Calu3 (cell line): ENCODE results near the gene ATXN2. TPM values are rescaled to one million over a fixed set of nuclear protein-coding genes. Genes with fewer than 3 reads are reported as not detected.

ENCODE experiments used
- BruUV-seq: library from RNA; stranded (reverse); fragments of 400-500 nt; replicated peaks from 2 replicates; lab custom pipeline; 2021; lab: Mats Ljungman, UMichigan
- CTCF ChIA-PET: fragments of 300-600 bp; sonication (Branson Sonifier 250); formaldehyde crosslinking; loops from one replicate; lab custom pipeline; 2022; ENCODE audit warnings: antibody characterized with exemption; lab: Charles Lee
- DNase-seq: peaks from one replicate; pipeline ENCODE4 v3.0.0; 2022
- H3K27ac Mint-ChIP-seq: one replicate; pipeline ENCODE4 v1.8.0; 2022; ENCODE audit warnings: mixed read lengths; ENCODE audit not compliant: unreplicated experiment
- H3K27me3 Mint-ChIP-seq: one replicate; pipeline ENCODE4 v1.8.0; 2022; ENCODE audit warnings: mixed read lengths; ENCODE audit not compliant: unreplicated experiment
- H3K36me3 Mint-ChIP-seq: one replicate; pipeline ENCODE4 v1.8.0; 2022; ENCODE audit warnings: mild to moderate bottlenecking, moderate library complexity, mixed read lengths; ENCODE audit not compliant: insufficient read depth, unreplicated experiment
- H3K4me1 Mint-ChIP-seq: one replicate; pipeline ENCODE4 v1.8.0; 2022; ENCODE audit warnings: mild to moderate bottlenecking, low read depth, mixed read lengths; ENCODE audit not compliant: unreplicated experiment
- H3K4me3 Mint-ChIP-seq: one replicate; pipeline ENCODE4 v1.8.0; 2022; ENCODE audit warnings: mild to moderate bottlenecking, low read depth, moderate library complexity, mixed read lengths; ENCODE audit not compliant: unreplicated experiment
- H3K9me3 Mint-ChIP-seq: one replicate; pipeline ENCODE4 v1.8.0; 2022; ENCODE audit warnings: low read depth, mixed read lengths; ENCODE audit not compliant: unreplicated experiment
- CTCF ChIP-seq: fragments of 200-600 bp; IDR thresholded peaks from one replicate; pipeline ENCODE4 v1.8.0; 2022; ENCODE audit warnings: antibody characterized with exemption; ENCODE audit not compliant: unreplicated experiment
- intact Hi-C: fragments of 100-400 bp; cut with micrococcal nuclease; formaldehyde crosslinking; loops from one replicate; pipeline ENCODE4 v1.10.0; 2022; ENCODE audit not compliant: unreplicated experiment
- total RNA-seq: library from RNA; stranded (reverse); gene quantifications from 2 replicates; pipeline ENCODE4 v1.2.3, GENCODE V29; 2022

The ATXN2 gene
- total RNA-seq, 1 experiment from 2014 or later: 123 TPM

GRCh38 chr12:111458546-111459172 is 140.5 kb downstream of the ATXN2 start:
- no peak overlapping the region for H3K27ac Mint-ChIP-seq

GRCh38 chr12:111457577-111457976 is 141.5 kb downstream of the ATXN2 start:
- no peak for DNase-seq
- no TSS peak for BruUV-seq
- Mint-ChIP-seq H3K27ac (no peak overlapping the region), H3K36me3 (peaks cover 50% of the 10 kb centered on the region), H3K9me3 (no peaks in the 10 kb centered on the region), H3K4me3 (no peak overlapping the region), H3K4me1 (peaks cover 7% of the 10 kb centered on the region), H3K27me3 (no peaks in the 10 kb centered on the region)
- intact Hi-C loops: no loop called here
- CTCF ChIA-PET: interaction anchor here (0.6 to 1.2 kb wide), 3 partner anchors 61 to 147 kb away, joined by 3 read pairs; no protein-coding TSS in a partner anchor
- TF ChIP-seq CTCF: no peak

More at GRCh38 chr12:111458546-111459172, 140.5 kb downstream of the ATXN2 start:
- Mint-ChIP-seq H3K4me3 (no peak overlapping the region), H3K9me3 (no peaks in the 10 kb centered on the region), H3K27me3 (no peaks in the 10 kb centered on the region), H3K4me1 (peaks cover 9% of the 10 kb centered on the region), H3K36me3 (peaks cover 50% of the 10 kb centered on the region)
- TF ChIP-seq CTCF: no peak
- CTCF ChIA-PET: interaction anchor here (0.5 kb wide), 1 partner anchor 275 kb away, joined by 4 read pairs; no protein-coding TSS in a partner anchor
- no TSS peak for BruUV-seq
- intact Hi-C loops: no loop called here
- DNase-seq: no peak

- peaks cover 2% of the 10 kb centered on the region for H3K4me1 Mint-ChIP-seq
- BruUV-seq: no TSS peak
- H3K4me3 Mint-ChIP-seq: no peak overlapping the region
- H3K27me3 Mint-ChIP-seq: no peaks in the 10 kb centered on the region
- H3K9me3 Mint-ChIP-seq: no peaks in the 10 kb centered on the region
- no peak overlapping the region for H3K27ac Mint-ChIP-seq
- DNase-seq: no peak
- peaks cover 50% of the 10 kb centered on the region for H3K36me3 Mint-ChIP-seq
- CTCF ChIA-PET: interaction anchor here (0.5 to 1.2 kb wide), 4 partner anchors 54 to 148 kb away, joined by 3 to 4 read pairs (median 3); no protein-coding TSS in a partner anchor
- no peak for TF ChIP-seq CTCF
- intact Hi-C loops: no loop called here
Measured at GRCh38 chr12:111457071-111457470, 142.0 kb downstream of the ATXN2 start.

GRCh38 chr12:111455448-111456320 is 143.4 kb downstream of the ATXN2 start:
- H3K27ac Mint-ChIP-seq: no peak overlapping the region
- DNase-seq: no peak
- TF ChIP-seq CTCF: no peak
- CTCF ChIA-PET: no interaction called here
- H3K27me3 Mint-ChIP-seq: no peaks in the 10 kb centered on the region
- peaks cover 49% of the 10 kb centered on the region for H3K36me3 Mint-ChIP-seq
- H3K4me1 Mint-ChIP-seq: no peaks in the 10 kb centered on the region
- BruUV-seq: no TSS peak
- intact Hi-C loops: no loop called here
- no peaks in the 10 kb centered on the region for H3K9me3 Mint-ChIP-seq
- no peak overlapping the region for H3K4me3 Mint-ChIP-seq
